ENCODE data around the gene PLEKHO1. TPM values are rescaled to one million over a fixed set of nuclear protein-coding genes. Genes with fewer than 3 reads are reported as not detected.

PLEKHO1 gene
- total RNA-seq, 4 donors from 2014 or later = 24.8 to 60.2 (median 30.6) TPM

DNA sequence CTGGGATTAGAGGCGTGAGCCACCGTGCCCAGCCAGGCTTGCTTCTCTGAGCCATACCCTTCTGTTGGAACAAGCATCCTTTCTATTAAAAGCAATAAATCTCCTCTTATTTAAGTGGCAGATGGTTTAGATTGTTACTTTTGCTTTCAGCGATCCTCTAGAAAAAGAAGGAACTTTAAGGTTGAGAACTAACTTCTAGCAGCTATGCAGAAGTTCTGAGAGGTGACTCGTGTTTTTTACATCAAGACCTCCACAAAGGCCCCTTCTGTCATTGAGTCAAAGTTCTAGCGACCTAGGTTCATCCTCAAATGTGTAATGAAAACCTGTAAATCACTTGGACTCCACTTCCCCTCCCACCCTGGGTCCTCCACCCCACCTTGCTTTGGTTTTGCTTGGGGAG is 30.8 kb downstream of the PLEKHO1 start:
- TF ChIP-seq, protein P1, sequence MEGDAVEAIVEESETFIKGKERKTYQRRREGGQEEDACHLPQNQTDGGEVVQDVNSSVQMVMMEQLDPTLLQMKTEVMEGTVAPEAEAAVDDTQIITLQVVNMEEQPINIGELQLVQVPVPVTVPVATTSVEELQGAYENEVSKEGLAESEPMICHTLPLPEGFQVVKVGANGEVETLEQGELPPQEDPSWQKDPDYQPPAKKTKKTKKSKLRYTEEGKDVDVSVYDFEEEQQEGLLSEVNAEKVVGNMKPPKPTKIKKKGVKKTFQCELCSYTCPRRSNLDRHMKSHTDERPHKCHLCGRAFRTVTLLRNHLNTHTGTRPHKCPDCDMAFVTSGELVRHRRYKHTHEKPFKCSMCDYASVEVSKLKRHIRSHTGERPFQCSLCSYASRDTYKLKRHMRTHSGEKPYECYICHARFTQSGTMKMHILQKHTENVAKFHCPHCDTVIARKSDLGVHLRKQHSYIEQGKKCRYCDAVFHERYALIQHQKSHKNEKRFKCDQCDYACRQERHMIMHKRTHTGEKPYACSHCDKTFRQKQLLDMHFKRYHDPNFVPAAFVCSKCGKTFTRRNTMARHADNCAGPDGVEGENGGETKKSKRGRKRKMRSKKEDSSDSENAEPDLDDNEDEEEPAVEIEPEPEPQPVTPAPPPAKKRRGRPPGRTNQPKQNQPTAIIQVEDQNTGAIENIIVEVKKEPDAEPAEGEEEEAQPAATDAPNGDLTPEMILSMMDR (IDR thresholded peaks at IDR 0.05; ENCODE audit: low read depth) = no peak

DNA sequence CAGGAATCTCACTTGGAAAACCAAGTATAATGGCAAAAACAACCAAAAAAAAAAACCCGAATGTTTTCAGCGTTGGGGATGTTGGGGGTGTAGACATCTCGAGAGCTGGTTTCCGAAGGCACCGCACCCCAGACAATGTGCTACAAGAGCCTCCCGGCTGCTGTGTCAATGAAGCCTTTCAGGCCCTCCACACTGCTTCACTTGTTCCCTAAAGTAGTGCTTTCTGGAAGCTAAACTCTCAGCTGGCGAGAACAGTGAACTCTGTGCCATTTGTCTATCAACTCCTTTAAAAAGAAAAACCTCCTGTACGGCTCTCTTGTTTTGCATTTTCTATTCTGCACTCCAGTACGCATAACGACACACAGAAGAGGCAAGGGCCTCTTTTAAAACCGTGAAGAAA is 32.5 kb downstream of the PLEKHO1 start:
- TF ChIP-seq, protein P1 (IDR thresholded peaks at IDR 0.05; ENCODE audit: low read depth) = no peak

DNA sequence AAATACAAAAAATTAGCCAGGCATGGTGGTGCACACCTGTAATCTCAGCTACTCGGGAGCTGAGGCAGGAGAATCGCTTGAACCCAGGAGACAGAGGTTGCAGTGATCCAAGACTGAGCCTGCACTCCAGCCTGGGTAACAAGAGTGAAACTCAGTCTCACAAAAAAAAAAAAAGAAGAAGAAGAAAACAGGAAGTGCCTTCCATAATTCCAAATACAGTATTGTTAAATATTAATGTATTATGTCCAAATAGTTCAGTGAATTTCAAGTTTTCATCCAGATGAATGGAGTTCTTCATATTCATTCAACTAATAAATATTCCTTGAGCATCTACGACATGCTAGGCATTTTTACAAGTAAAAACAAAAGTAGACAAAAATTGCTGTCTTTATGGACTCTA is 33.3 kb downstream of the PLEKHO1 start:
- TF ChIP-seq, protein P1 (IDR thresholded peaks at IDR 0.05; ENCODE audit: low read depth) = no peak

DNA sequence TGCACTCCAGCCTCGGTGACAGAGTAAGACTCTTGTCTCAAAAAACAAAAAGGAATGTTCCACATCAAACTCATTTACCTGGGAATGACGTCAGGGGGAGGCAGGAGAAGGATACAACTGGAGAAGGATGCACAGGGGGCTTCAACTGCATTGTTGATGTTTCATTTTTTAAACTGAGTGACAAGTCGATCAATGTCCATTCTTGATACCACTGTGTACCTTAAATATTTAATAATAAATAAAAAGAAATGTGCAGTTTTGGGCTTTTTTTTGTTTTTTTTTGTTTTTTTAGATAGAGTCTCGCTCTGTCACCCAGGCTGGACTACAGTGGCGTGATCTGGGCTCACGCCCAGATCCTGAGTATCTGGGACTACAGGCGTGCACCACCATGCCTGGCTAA is 35.8 kb downstream of the PLEKHO1 start:
- TF ChIP-seq, protein P1 (IDR thresholded peaks at IDR 0.05; ENCODE audit: low read depth) = no peak

DNA sequence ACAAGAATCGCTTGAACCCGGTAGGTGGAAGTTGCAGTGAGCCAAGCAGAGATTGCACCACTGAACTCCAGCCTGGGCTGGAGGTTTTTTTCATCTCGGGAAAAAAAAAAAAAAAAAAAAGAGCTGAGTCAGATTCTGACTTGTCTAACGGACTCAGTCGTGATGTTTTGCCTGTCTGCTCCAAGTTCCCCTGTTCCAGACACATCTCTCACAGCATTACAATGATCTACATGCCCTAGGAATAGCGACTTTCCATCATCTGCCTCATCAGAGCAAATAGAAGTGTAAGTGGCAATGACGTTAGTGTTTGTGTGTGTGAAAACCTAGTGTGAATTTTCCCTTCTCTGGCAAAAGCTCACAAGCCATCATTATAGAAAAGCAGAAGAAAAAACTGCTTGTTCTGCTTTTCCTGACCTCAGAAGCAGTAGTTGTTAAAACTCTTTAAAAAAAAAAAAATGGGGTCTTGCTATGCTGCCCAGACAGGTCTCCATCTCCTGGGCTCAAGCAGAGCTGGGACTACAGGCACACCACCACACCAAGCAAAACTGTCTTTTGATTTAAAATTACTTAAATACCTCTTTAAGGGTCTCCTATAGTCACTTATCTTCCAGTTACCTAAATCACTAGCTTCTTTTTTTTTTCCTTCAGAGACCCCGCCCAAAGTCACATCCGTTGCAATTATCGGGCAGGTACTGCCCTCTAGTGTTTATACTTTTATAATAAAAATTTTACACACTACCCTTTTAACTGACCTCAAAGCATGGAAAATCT is 37.3 kb downstream of the PLEKHO1 start:
- TF ChIP-seq, protein P1 (IDR thresholded peaks at IDR 0.05; ENCODE audit: low read depth) = no peak

DNA sequence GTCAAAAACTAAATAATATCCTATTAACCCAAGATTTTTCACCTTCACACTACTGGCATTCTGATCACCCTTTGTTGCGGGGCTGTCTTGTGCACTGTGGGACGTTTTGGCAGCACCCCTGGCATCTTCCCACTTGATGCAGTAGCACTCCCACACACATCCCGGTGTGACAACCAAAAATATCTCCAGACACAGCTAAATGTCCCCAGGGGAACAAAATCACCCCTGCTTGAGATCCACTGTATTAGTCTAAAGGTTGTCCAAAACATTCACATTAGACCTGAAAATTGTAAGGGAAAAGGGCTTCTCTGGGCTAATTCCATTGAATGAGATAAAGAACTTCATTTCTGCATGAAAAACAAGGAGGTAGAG is 37.8 kb downstream of the PLEKHO1 start:
- TF ChIP-seq, protein P1 (IDR thresholded peaks at IDR 0.05; ENCODE audit: low read depth) = no peak

DNA sequence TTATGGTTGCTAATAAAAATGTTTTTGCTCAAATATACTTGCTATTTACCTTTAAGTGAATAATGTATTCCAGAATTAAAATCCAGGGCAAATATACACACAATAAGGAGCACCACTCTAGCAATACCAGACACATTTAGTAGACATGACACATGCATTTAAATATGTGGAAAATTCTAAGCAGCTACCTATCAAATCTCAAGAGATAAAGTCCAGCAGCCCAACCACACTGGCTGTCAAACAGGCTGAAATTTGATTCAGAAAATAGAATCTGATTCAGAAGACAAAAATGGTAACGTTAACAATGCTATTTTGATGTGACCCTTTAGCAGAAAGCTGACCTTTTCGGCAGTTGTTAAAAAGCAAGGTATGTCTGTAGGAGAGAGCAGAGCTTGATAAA is 42.3 kb downstream of the PLEKHO1 start:
- TF ChIP-seq, protein P1 (IDR thresholded peaks at IDR 0.05; ENCODE audit: low read depth) = no peak
